ENCODE results near the gene GRAP2. TPM values are rescaled to one million over a fixed set of nuclear protein-coding genes. Genes with fewer than 3 reads are reported as not detected.

The GRAP2 gene
- total and polyA plus RNA-seq, 2 of the 4 experiments (the other 2 are of a cell fraction): not detected

DNA sequence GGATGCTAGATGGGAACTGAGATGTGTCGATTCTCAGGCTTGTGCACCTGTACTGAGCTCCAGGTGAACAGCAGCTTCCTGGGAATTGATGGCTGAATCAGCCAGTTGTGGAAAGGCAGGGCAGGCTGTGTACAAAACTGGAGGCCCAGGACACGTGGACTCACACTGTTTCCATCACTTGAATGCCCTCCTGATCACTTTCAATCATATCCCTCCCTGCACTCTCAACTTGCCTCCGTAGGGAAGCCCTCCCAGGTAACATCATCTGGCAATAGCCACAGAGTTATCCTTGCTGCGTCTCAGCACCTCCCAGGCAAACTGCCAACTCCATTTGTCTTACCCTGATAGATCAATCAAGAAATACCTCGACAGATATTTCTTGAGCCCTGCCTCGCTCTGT is 104.0 kb downstream of the GRAP2 start:
- H4K8ac ChIP-seq (ENCODE audit: low read depth in 2 of 2, low read length in 2 of 2): no peak overlapping the region
- no peak overlapping the region for H3K23ac ChIP-seq (ENCODE audit: low read depth, low read length)
- dilution Hi-C loops (cut with HindIII; ENCODE audit: low sequenced_read_pairs, unreplicated experiment) (no loop called here), intact Hi-C loops (cut with micrococcal nuclease) (no loop called here), in situ Hi-C loops (cut with MboI; ENCODE audit: low sequenced_read_pairs) (no loop called here)
- no peak overlapping the region for H4K5ac ChIP-seq (ENCODE audit: low read depth, low read length)
- no peak overlapping the region for H3K4ac ChIP-seq (ENCODE audit: low read depth, low read length)
- no peak overlapping the region for H3K9ac ChIP-seq (ENCODE audit: low read depth, low read length)
- no peak overlapping the region for H2BK20ac ChIP-seq (ENCODE audit: low read depth, low read length)
- H3K18ac ChIP-seq (ENCODE audit: low read depth, low read length): no peak overlapping the region
- TF ChIP-seq SMC3 (IDR thresholded peaks at IDR 0.05; ENCODE audit: low read depth, low read length) (no peak), RAD21 (IDR thresholded peaks at IDR 0.05; ENCODE audit: low read length) (no peak), MXI1 (IDR thresholded peaks at IDR 0.05; ENCODE audit: borderline replicate concordance, low read depth, low read length) (no peak), NFE2L2 (IDR thresholded peaks at IDR 0.05; ENCODE audit: low read depth, low read length) (no peak), BHLHE40 (IDR thresholded peaks at IDR 0.05; ENCODE audit: low read depth, low read length) (no peak), CEBPB (IDR thresholded peaks at IDR 0.05; ENCODE audit: low read depth, low read length) (no peak), POLR2A (IDR thresholded peaks at IDR 0.05; ENCODE audit: low read depth, low read length) (no peak), RFX5 (IDR thresholded peaks at IDR 0.05; ENCODE audit: low read depth, low read length) (no peak), FOS (IDR thresholded peaks at IDR 0.05; ENCODE audit: low read depth, low read length) (no peak), CHD1 (IDR thresholded peaks at IDR 0.05; ENCODE audit: low read depth, low read length) (no peak)
- TF ChIP-seq, protein P1, sequence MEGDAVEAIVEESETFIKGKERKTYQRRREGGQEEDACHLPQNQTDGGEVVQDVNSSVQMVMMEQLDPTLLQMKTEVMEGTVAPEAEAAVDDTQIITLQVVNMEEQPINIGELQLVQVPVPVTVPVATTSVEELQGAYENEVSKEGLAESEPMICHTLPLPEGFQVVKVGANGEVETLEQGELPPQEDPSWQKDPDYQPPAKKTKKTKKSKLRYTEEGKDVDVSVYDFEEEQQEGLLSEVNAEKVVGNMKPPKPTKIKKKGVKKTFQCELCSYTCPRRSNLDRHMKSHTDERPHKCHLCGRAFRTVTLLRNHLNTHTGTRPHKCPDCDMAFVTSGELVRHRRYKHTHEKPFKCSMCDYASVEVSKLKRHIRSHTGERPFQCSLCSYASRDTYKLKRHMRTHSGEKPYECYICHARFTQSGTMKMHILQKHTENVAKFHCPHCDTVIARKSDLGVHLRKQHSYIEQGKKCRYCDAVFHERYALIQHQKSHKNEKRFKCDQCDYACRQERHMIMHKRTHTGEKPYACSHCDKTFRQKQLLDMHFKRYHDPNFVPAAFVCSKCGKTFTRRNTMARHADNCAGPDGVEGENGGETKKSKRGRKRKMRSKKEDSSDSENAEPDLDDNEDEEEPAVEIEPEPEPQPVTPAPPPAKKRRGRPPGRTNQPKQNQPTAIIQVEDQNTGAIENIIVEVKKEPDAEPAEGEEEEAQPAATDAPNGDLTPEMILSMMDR (conservative IDR thresholded peaks at IDR 0.05; ENCODE audit: low read depth, low read length): no peak
- TF ChIP-seq, protein P2, sequence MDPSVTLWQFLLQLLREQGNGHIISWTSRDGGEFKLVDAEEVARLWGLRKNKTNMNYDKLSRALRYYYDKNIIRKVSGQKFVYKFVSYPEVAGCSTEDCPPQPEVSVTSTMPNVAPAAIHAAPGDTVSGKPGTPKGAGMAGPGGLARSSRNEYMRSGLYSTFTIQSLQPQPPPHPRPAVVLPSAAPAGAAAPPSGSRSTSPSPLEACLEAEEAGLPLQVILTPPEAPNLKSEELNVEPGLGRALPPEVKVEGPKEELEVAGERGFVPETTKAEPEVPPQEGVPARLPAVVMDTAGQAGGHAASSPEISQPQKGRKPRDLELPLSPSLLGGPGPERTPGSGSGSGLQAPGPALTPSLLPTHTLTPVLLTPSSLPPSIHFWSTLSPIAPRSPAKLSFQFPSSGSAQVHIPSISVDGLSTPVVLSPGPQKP (IDR thresholded peaks at IDR 0.05; ENCODE audit: borderline replicate concordance, low read depth, low read length): no peak
- H2BK120ac ChIP-seq (ENCODE audit: low read depth, low read length): no peak overlapping the region
- H4K20me1 ChIP-seq (ENCODE audit: insufficient read depth, low read length): no peaks in the 10 kb centered on the region
- no peaks in the 10 kb centered on the region for H3K79me1 ChIP-seq (ENCODE audit: low read depth in 1 of 2, low read length in 2 of 2)
- H3K4me3 ChIP-seq (ENCODE audit: insufficient read depth, low read depth, low read length): no peak overlapping the region
- ChIA-PET POLR2A (ENCODE audit: unreplicated experiment) (no interaction called here), CTCF (interaction anchor here (0.6 kb wide), 1 partner anchor 468 kb away, joined by 4 read pairs; no protein-coding TSS in a partner anchor)
- no peak overlapping the region for H2AK9ac ChIP-seq (replicated peaks; ENCODE audit: low read depth, low read length, poor library complexity)
- H2AFZ ChIP-seq (replicated peaks; ENCODE audit: low read length, poor library complexity): no peak overlapping the region
- BruUV-seq (replicated peaks): no TSS peak
- H3K14ac ChIP-seq (replicated peaks; ENCODE audit: low read depth, low read length): no peak overlapping the region
- DNase-seq (no peak), ATAC-seq (ENCODE audit: low read depth) (no peak)
- no peak overlapping the region for H2BK15ac ChIP-seq (ENCODE audit: low read depth, low read length)
- peaks cover 2% of the 10 kb centered on the region; the same call in 1 of the 2 replicates for H3K4me1 ChIP-seq (ENCODE audit: control insufficient read depth, insufficient read depth, low read length)
- H2BK5ac ChIP-seq (ENCODE audit: low read depth, low read length, poor library complexity, severe bottlenecking): no peak overlapping the region
- H3K36me3 ChIP-seq (ENCODE audit: control insufficient read depth, insufficient read depth, low read length): no peaks in the 10 kb centered on the region
- H3K27ac ChIP-seq (ENCODE audit: insufficient read depth, low read length): no peak overlapping the region
- H4K91ac ChIP-seq (ENCODE audit: insufficient read depth, low read depth, low read length): no peak overlapping the region
- H3K9me3 ChIP-seq (ENCODE audit: control insufficient read depth, insufficient read depth, low read length): no peaks in the 10 kb centered on the region
- no peaks in the 10 kb centered on the region for H3K9me1 ChIP-seq (ENCODE audit: insufficient read depth, low read length)
- H3K27me3 ChIP-seq (ENCODE audit: control insufficient read depth, insufficient read depth, low read length): peaks cover 61% of the 10 kb centered on the region
- H3K4me2 ChIP-seq (ENCODE audit: low read depth, low read length): no peak overlapping the region
- no peak overlapping the region for H2AK5ac ChIP-seq (ENCODE audit: low read depth, low read length)
- H3K56ac ChIP-seq (ENCODE audit: extremely low read depth, insufficient read depth, low read length): no peak overlapping the region
- WGBS, 2 experiments (ENCODE audit: extremely low coverage in 2 of 2, insufficient read length in 1 of 2): 23% methylated on average over 2 of the region's 6 CpGs; no CpG with 5 or more reads in 1 of the 2 experiments
